Measurements from ENCODE around the gene RHBDD1.

DNA sequence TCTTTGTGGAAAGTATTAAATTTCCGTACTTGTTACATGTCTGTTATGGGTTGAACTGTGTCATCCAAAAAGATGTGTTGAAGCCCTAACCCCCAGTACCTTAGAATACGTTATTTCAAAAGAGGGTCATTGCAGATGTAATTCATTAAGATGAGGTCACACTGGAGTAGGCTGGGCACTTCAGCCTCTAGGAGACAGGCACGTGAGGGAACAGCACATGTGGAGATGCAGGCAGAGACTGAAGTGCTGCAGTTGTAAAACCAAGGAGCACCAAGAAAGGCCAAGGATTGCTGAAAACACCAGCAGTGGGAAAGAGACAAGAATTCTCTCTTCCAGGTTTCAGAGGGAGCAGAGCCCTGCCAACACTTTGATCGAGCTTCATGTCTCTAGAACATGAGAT is 4.6 kb upstream of the RHBDD1 start:
- TF ChIP-seq, protein P1, sequence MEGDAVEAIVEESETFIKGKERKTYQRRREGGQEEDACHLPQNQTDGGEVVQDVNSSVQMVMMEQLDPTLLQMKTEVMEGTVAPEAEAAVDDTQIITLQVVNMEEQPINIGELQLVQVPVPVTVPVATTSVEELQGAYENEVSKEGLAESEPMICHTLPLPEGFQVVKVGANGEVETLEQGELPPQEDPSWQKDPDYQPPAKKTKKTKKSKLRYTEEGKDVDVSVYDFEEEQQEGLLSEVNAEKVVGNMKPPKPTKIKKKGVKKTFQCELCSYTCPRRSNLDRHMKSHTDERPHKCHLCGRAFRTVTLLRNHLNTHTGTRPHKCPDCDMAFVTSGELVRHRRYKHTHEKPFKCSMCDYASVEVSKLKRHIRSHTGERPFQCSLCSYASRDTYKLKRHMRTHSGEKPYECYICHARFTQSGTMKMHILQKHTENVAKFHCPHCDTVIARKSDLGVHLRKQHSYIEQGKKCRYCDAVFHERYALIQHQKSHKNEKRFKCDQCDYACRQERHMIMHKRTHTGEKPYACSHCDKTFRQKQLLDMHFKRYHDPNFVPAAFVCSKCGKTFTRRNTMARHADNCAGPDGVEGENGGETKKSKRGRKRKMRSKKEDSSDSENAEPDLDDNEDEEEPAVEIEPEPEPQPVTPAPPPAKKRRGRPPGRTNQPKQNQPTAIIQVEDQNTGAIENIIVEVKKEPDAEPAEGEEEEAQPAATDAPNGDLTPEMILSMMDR (IDR thresholded peaks at IDR 0.05), result no peak
- TF ChIP-seq POLR2A (IDR thresholded peaks at IDR 0.05), result no peak
